ENCODE results near the gene MAP3K1. TPM values are rescaled to one million over a fixed set of nuclear protein-coding genes. Genes with fewer than 3 reads are reported as not detected.

MAP3K1 gene
- total and polyA plus RNA-seq, 4 donors = 2.4 to 15.4 (median 6.7) TPM

- TF ChIP-seq RAD21 (IDR thresholded peaks at IDR 0.05) (no peak), JUND (IDR thresholded peaks at IDR 0.05) (no peak), HNF4A (conservative IDR thresholded peaks at IDR 0.05) (no peak)
- TF ChIP-seq, protein P1, sequence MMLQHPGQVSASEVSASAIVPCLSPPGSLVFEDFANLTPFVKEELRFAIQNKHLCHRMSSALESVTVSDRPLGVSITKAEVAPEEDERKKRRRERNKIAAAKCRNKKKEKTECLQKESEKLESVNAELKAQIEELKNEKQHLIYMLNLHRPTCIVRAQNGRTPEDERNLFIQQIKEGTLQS (IDR thresholded peaks at IDR 0.05) = no peak
- Histone ChIP-seq H3K27ac (ENCODE audit: low read depth in 1 of 2, low read length in 2 of 2) (no peak overlapping the region), H3K36me3 (ENCODE audit: control insufficient read depth in 4 of 4, insufficient read depth in 3 of 4, low read depth in 1 of 4, low read length in 3 of 4) (no peaks in the 10 kb centered on the region), H3K9me3 (ENCODE audit: control insufficient read depth in 4 of 4, low read length in 3 of 4) (no peaks in the 10 kb centered on the region), H3K4me1 (ENCODE audit: control insufficient read depth in 4 of 4, insufficient read depth in 4 of 4, low read length in 3 of 4) (no peaks in the 10 kb centered on the region), H3K9ac (ENCODE audit: low read depth in 1 of 2, low read length in 2 of 2) (no peak overlapping the region), H3K27me3 (ENCODE audit: control insufficient read depth in 4 of 4, insufficient read depth in 4 of 4, low read length in 3 of 4) (no peaks in the 10 kb centered on the region), H3K4me3 (ENCODE audit: low read depth in 1 of 3, low read length in 3 of 3) (no peak overlapping the region)
- DNase-seq (ENCODE audit: low spot score) = no peak
- 95% methylated on average over 2 of the region's 2 CpGs for WGBS
Observed at GRCh38 chr5:56786346-56786745, 29.0 kb upstream of the MAP3K1 start.

- no peaks in the 10 kb centered on the region for H3K9me3 ChIP-seq (ENCODE audit: control insufficient read depth in 4 of 4, low read length in 3 of 4)
- H3K9ac ChIP-seq (ENCODE audit: low read depth in 1 of 2, low read length in 2 of 2) = no peak overlapping the region
- H3K36me3 ChIP-seq (ENCODE audit: control insufficient read depth in 4 of 4, insufficient read depth in 3 of 4, low read depth in 1 of 4, low read length in 3 of 4) = no peaks in the 10 kb centered on the region
- DNase-seq (ENCODE audit: low spot score) = no peak
- WGBS = 92% methylated on average over 3 of the region's 3 CpGs
- H3K27ac ChIP-seq (ENCODE audit: low read depth in 1 of 2, low read length in 2 of 2) = no peak overlapping the region
- H3K4me3 ChIP-seq (ENCODE audit: low read depth in 1 of 3, low read length in 3 of 3) = no peak overlapping the region
- H3K27me3 ChIP-seq (ENCODE audit: control insufficient read depth in 4 of 4, insufficient read depth in 4 of 4, low read length in 3 of 4) = no peaks in the 10 kb centered on the region
- TF ChIP-seq NR2F2 (IDR thresholded peaks at IDR 0.05) = no peak
- TF ChIP-seq YY1 (IDR thresholded peaks at IDR 0.05) = no peak
- no peak for TF ChIP-seq MAX (IDR thresholded peaks at IDR 0.05)
- TF ChIP-seq ZBTB33 (IDR thresholded peaks at IDR 0.05) = no peak
- TF ChIP-seq, protein P1 (IDR thresholded peaks at IDR 0.05) = no peak
- no peak for TF ChIP-seq RAD21 (IDR thresholded peaks at IDR 0.05)
- no peak for TF ChIP-seq HNF4A (conservative IDR thresholded peaks at IDR 0.05)
- TF ChIP-seq EGR1 (IDR thresholded peaks at IDR 0.05; ENCODE audit: low read depth in 2 of 2) = no peak
- TF ChIP-seq, protein P2, sequence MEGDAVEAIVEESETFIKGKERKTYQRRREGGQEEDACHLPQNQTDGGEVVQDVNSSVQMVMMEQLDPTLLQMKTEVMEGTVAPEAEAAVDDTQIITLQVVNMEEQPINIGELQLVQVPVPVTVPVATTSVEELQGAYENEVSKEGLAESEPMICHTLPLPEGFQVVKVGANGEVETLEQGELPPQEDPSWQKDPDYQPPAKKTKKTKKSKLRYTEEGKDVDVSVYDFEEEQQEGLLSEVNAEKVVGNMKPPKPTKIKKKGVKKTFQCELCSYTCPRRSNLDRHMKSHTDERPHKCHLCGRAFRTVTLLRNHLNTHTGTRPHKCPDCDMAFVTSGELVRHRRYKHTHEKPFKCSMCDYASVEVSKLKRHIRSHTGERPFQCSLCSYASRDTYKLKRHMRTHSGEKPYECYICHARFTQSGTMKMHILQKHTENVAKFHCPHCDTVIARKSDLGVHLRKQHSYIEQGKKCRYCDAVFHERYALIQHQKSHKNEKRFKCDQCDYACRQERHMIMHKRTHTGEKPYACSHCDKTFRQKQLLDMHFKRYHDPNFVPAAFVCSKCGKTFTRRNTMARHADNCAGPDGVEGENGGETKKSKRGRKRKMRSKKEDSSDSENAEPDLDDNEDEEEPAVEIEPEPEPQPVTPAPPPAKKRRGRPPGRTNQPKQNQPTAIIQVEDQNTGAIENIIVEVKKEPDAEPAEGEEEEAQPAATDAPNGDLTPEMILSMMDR (IDR thresholded peaks at IDR 0.05; ENCODE audit: low read depth, low read length, missing input control) = no peak
- no peak for TF ChIP-seq JUND (IDR thresholded peaks at IDR 0.05)
- TF ChIP-seq FOXA1 (IDR thresholded peaks at IDR 0.05) = no peak
- TF ChIP-seq RXRA (IDR thresholded peaks at IDR 0.05) = no peak
- no peak for TF ChIP-seq SP1 (IDR thresholded peaks at IDR 0.05)
- no peak for TF ChIP-seq GABPA (IDR thresholded peaks at IDR 0.05 in 1 of 2, conservative IDR thresholded peaks at IDR 0.05 in 1 of 2)
- no peaks in the 10 kb centered on the region for H3K4me1 ChIP-seq (ENCODE audit: control insufficient read depth in 4 of 4, insufficient read depth in 4 of 4, low read length in 3 of 4)
Observed at GRCh38 chr5:56791396-56791795, 24.0 kb upstream of the MAP3K1 start.

- Histone ChIP-seq H3K27ac (ENCODE audit: low read depth in 1 of 2, low read length in 2 of 2) (no peak overlapping the region), H3K4me3 (ENCODE audit: low read depth in 1 of 3, low read length in 3 of 3) (no peak overlapping the region), H3K27me3 (ENCODE audit: control insufficient read depth in 4 of 4, insufficient read depth in 4 of 4, low read length in 3 of 4) (no peaks in the 10 kb centered on the region), H3K4me1 (ENCODE audit: control insufficient read depth in 4 of 4, insufficient read depth in 4 of 4, low read length in 3 of 4) (peaks cover 0 to 1% (median 0%) of the 10 kb centered on the region in 4 donors), H3K9ac (ENCODE audit: low read depth in 1 of 2, low read length in 2 of 2) (no peak overlapping the region), H3K36me3 (ENCODE audit: control insufficient read depth in 4 of 4, insufficient read depth in 3 of 4, low read depth in 1 of 4, low read length in 3 of 4) (no peaks in the 10 kb centered on the region), H3K9me3 (ENCODE audit: control insufficient read depth in 4 of 4, low read length in 3 of 4) (no peaks in the 10 kb centered on the region)
- DNase-seq (ENCODE audit: low spot score) = no peak
- TF ChIP-seq JUND (IDR thresholded peaks at IDR 0.05) (no peak), FOXA1 (IDR thresholded peaks at IDR 0.05) (no peak), NR2F2 (IDR thresholded peaks at IDR 0.05) (no peak), RAD21 (IDR thresholded peaks at IDR 0.05) (no peak), YY1 (IDR thresholded peaks at IDR 0.05) (no peak), FOXA2 (IDR thresholded peaks at IDR 0.05) (no peak), GABPA (IDR thresholded peaks at IDR 0.05 in 1 of 2, conservative IDR thresholded peaks at IDR 0.05 in 1 of 2) (no peak), TAF1 (conservative IDR thresholded peaks at IDR 0.05) (no peak), SP1 (IDR thresholded peaks at IDR 0.05) (no peak), EGR1 (IDR thresholded peaks at IDR 0.05; ENCODE audit: low read depth in 2 of 2) (no peak), HNF4A (conservative IDR thresholded peaks at IDR 0.05) (no peak), MAX (IDR thresholded peaks at IDR 0.05) (no peak), ZBTB33 (IDR thresholded peaks at IDR 0.05) (no peak), RXRA (IDR thresholded peaks at IDR 0.05) (no peak)
- TF ChIP-seq, protein P2 (IDR thresholded peaks at IDR 0.05; ENCODE audit: low read depth, low read length, missing input control) = no peak
Observed at GRCh38 chr5:56798521-56798920, 16.8 kb upstream of the MAP3K1 start.
